Neuronal stem cell (in vitro differentiated cells): Measurements from ENCODE around the gene CDC7.
"Not testable (repeated sequence)": the region's sequence is repeated elsewhere in the genome, so short reads cannot be mapped to it uniquely, and the experiment has no call there.

Experiments used
- DNase-seq: peaks from one replicate; pipeline ENCODE4 v3.0.0-alpha.2; 2013; ENCODE audit warnings: low spot score
- H2AFZ ChIP-seq: one replicate; pipeline ENCODE4 v1.6.1; 2013; ENCODE audit warnings: mild to moderate bottlenecking, low read length, inconsistent platforms
- H2AK5ac ChIP-seq: 2 replicates; pipeline ENCODE4 v1.6.1; 2013; ENCODE audit warnings: low read depth, mild to moderate bottlenecking, inconsistent platforms, low read length, moderate library complexity, mixed read lengths
- H2BK120ac ChIP-seq: 2 replicates; pipeline ENCODE4 v1.6.1; 2013; ENCODE audit warnings: low read depth, mild to moderate bottlenecking, inconsistent platforms, low read length, moderate library complexity, mixed read lengths
- H2BK12ac ChIP-seq: one replicate; pipeline ENCODE4 v1.6.1; 2013; ENCODE audit warnings: low read length, inconsistent platforms
- H2BK15ac ChIP-seq: 2 replicates; pipeline ENCODE4 v1.6.1; 2013; ENCODE audit warnings: mild to moderate bottlenecking, low read length, inconsistent platforms, mixed read lengths
- H2BK5ac ChIP-seq: one replicate; pipeline ENCODE4 v1.6.1; 2013; ENCODE audit warnings: inconsistent platforms, mild to moderate bottlenecking, low read length, moderate library complexity
- H3K14ac ChIP-seq: one replicate; pipeline ENCODE4 v1.6.1; 2013; ENCODE audit warnings: low read length, inconsistent platforms
- H3K18ac ChIP-seq: 2 replicates; pipeline ENCODE4 v1.6.1; 2013; ENCODE audit warnings: low read length, inconsistent platforms
- H3K23ac ChIP-seq: 2 replicates; pipeline ENCODE4 v1.6.1; 2013; ENCODE audit warnings: low read depth, mild to moderate bottlenecking, mixed read lengths, low read length, inconsistent platforms; ENCODE audit not compliant: poor library complexity
- H3K27ac ChIP-seq: replicated peaks from 3 replicates; pipeline ENCODE4 v1.5.1; 2013; ENCODE audit warnings: low read length, inconsistent platforms
- H3K27me3 ChIP-seq, 3 experiments: 2 replicates each; pipeline ENCODE4 v1.6.1; 2013; ENCODE audit warnings: low read length in 3 of 3, mild to moderate bottlenecking in 2 of 3, inconsistent platforms in 1 of 3, low read depth in 1 of 3, mixed read lengths in 1 of 3, moderate library complexity in 1 of 3; ENCODE audit not compliant: control insufficient read depth in 3 of 3, insufficient read depth in 3 of 3
- H3K36me3 ChIP-seq, 2 donors: replicated peaks in 1 of 2; 2 replicates each; pipeline ENCODE4 v1.6.1; 2013; ENCODE audit warnings: low read length in 2 of 2; ENCODE audit not compliant: control insufficient read depth in 2 of 2, insufficient read depth in 2 of 2
- H3K4ac ChIP-seq: 2 replicates; pipeline ENCODE4 v1.6.1; 2013; ENCODE audit warnings: inconsistent platforms, mild to moderate bottlenecking, low read length, moderate library complexity
- H3K4me1 ChIP-seq, 2 donors: 1 replicate in 1 of 2; 2 replicates in 1 of 2; pipeline ENCODE4 v1.6.1; 2013; ENCODE audit warnings: low read length in 2 of 2, low read depth in 1 of 2; ENCODE audit not compliant: control insufficient read depth in 2 of 2, insufficient read depth in 1 of 2
- H3K4me2 ChIP-seq: one replicate; pipeline ENCODE4 v1.6.1; 2013; ENCODE audit warnings: mild to moderate bottlenecking, low read length, inconsistent platforms; ENCODE audit not compliant: insufficient read depth, poor library complexity, severe bottlenecking
- H3K4me3 ChIP-seq, 2 donors: 2 replicates each; pipeline ENCODE4 v1.5.1; 2013; ENCODE audit warnings: low read length in 2 of 2, mild to moderate bottlenecking in 2 of 2, inconsistent platforms in 1 of 2, moderate library complexity in 1 of 2
- H3K79me1 ChIP-seq: one replicate; pipeline ENCODE4 v1.6.1; 2013; ENCODE audit warnings: low read depth, mild to moderate bottlenecking, inconsistent platforms, low read length, moderate library complexity
- H3K9ac ChIP-seq: one replicate; pipeline ENCODE4 v1.6.1; 2013; ENCODE audit warnings: mild to moderate bottlenecking, low read depth, low read length, inconsistent platforms; ENCODE audit not compliant: poor library complexity
- H3K9me3 ChIP-seq, 2 donors: replicated peaks in 1 of 2; 2 replicates each; pipeline versions ENCODE3 to v1.6.1; 2013; ENCODE audit warnings: low read length in 2 of 2, mild to moderate bottlenecking in 2 of 2, inconsistent platforms in 1 of 2, low read depth in 1 of 2, mixed read lengths in 1 of 2, moderate library complexity in 1 of 2; ENCODE audit not compliant: control insufficient read depth in 2 of 2, insufficient read depth in 1 of 2
- H4K8ac ChIP-seq: one replicate; pipeline ENCODE4 v1.6.1; 2013; ENCODE audit warnings: low read depth, mild to moderate bottlenecking, inconsistent platforms, low read length, moderate library complexity
- H4K91ac ChIP-seq: one replicate; pipeline ENCODE4 v1.6.1; 2013; ENCODE audit warnings: low read length, low read depth, mild to moderate bottlenecking, inconsistent platforms; ENCODE audit not compliant: poor library complexity
- WGBS, 2 donors: extraction: QIAGEN DNeasy Blood & Tissue Kit; methylation state at CpG; one replicate each; pipeline ENCODE4 v1.1.7; 2013; ENCODE audit warnings: missing lambda C conversion rate in 2 of 2, mixed read lengths in 1 of 2; ENCODE audit not compliant: insufficient read length in 2 of 2, insufficient replicate concordance in 1 of 2; ENCODE audit errors: extremely low coverage in 2 of 2; 5-methylcytosine and 5-hydroxymethylcytosine counted together

Gene CDC7

DNA sequence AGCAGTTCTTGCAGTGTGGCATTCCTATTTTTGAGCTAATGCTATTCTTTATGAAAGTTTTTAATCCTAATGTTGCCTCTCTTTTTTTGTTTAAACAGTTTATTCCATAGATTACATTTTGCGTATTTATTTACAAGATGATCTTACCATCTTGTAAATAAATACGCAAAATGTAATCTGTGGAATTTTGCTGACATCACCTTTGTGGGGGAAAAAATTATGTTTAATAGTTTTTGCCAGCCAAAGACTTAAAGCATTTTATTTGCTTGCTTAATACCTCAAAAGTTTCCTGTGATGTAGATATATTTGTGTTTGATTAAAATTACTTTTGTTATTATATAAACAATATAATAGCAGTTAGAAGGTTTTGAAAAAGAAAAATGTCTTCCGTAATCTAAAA, 15.3 kb downstream of the CDC7 start:
- Histone ChIP-seq H4K91ac (no peak overlapping the region), H3K4me3 (no peak overlapping the region), H3K23ac (no peak overlapping the region), H3K9ac (no peak overlapping the region), H3K4ac (no peak overlapping the region), H3K18ac (no peak overlapping the region), H2BK12ac (no peak overlapping the region), H3K14ac (no peak overlapping the region), H4K8ac (no peak overlapping the region), H3K4me1 (no peaks in the 10 kb centered on the region), H2AK5ac (no peak overlapping the region), H3K27me3 (no peaks in the 10 kb centered on the region), H3K4me2 (no peak overlapping the region), H3K27ac (no peak overlapping the region), H3K9me3 (no peaks in the 10 kb centered on the region), H2BK5ac (no peak overlapping the region), H2AFZ (no peak overlapping the region), H3K79me1 (no peaks in the 10 kb centered on the region), H2BK120ac (no peak overlapping the region), H3K36me3 (peaks cover 10 to 95% of the 10 kb centered on the region in 2 donors), H2BK15ac (no peak overlapping the region)
- WGBS, 2 donors, result no CpG with 5 or more reads among the region's 3 CpGs
- DNase-seq, result no peak

DNA sequence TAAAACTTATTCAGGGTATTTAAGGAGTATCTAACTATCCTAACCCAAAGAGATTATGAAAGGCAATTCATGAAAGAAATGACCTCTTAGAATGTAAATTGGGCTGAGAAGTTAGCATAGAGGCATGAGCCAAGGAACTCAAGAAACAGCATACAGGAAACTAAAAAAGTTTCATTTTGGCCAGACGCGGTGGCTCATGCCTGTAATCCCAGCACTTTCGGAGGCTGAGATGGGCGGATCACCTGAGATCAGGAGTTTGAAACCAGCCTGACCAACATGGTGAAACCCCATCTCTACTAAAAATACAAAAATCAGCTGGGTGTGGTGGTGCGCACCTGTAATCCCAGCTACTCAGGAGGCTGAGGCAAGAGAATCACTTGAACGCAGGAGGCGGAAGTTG, 16.0 kb downstream of the CDC7 start:
- H3K27me3 ChIP-seq, H3K9me3 ChIP-seq, H3K23ac ChIP-seq, H3K18ac ChIP-seq, H2BK15ac ChIP-seq, H3K4me1 ChIP-seq, H3K4me2 ChIP-seq, H2AK5ac ChIP-seq, H2BK120ac ChIP-seq, H3K9ac ChIP-seq, H4K8ac ChIP-seq, H2BK5ac ChIP-seq, H4K91ac ChIP-seq, H2BK12ac ChIP-seq, H3K79me1 ChIP-seq, H3K4me3 ChIP-seq, H2AFZ ChIP-seq, H3K27ac ChIP-seq, H3K4ac ChIP-seq, H3K14ac ChIP-seq, DNase-seq: not testable (repeated sequence)
- H3K36me3 ChIP-seq, result peaks cover 10 to 95% of the 10 kb centered on the region in 2 donors
- WGBS, 2 donors, result no CpG with 5 or more reads among the region's 7 CpGs

DNA sequence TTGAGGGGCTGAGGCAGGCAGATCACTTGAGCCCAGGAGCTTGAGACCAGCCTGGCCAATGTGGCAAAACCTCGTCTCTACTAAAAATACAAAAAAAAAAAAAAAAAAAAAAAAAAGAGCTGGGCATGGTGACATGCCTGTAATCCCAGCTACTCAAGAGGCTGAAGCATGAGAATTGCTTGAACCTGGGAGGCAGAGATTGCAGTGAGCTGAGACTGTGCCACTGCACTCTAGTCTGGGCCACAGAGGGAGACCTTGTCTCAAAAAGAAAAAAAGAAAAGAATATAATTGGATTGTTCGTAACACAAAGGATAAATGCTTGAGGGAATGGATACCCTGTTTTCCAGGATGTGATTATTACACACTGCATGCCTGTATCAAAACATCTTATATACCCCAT, 18.5 kb downstream of the CDC7 start:
- not testable (repeated sequence) for H3K9ac ChIP-seq, H2BK5ac ChIP-seq, H3K27me3 ChIP-seq, H3K23ac ChIP-seq, DNase-seq, H3K4me2 ChIP-seq, H3K79me1 ChIP-seq, H3K18ac ChIP-seq, H2BK120ac ChIP-seq, H3K9me3 ChIP-seq, H2AFZ ChIP-seq, H2BK12ac ChIP-seq, H3K4me1 ChIP-seq, H3K27ac ChIP-seq, H4K91ac ChIP-seq, H2AK5ac ChIP-seq, H4K8ac ChIP-seq, H2BK15ac ChIP-seq, H3K4me3 ChIP-seq, H3K4ac ChIP-seq, H3K14ac ChIP-seq
- peaks cover 6 to 95% of the 10 kb centered on the region in 2 donors for H3K36me3 ChIP-seq
- no CpG with 5 or more reads among the region's 2 CpGs for WGBS, 2 donors

DNA sequence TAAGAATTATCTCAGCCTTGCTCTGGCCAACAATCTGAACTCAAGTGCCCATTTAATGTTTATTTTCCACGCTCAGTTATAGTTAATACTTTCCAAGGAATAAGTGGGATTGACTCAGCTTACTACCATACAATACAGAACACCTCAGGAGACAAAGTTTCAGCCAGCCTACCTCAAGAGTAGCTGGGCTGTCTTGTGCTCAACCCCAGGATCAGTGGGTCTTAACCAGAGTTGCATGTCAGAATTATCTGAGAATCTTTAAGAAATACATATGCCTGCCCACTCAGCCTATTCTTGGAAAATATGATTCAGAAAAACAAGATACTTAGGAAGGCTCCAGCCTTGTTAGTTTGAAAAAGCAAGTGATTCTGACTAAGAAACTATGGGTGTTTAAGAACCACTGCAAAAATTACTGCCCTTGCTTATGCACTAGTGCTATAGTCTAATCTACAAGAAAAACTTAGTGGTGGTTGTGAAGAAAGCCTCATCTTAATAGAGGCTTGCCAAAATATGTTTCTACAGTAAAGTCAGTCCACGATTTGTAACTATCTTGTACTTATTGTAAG, 20.4 kb downstream of the CDC7 start:
- no peak overlapping the region for H4K8ac ChIP-seq
- no peak overlapping the region for H3K4ac ChIP-seq
- no peak overlapping the region for H2BK5ac ChIP-seq
- H3K18ac ChIP-seq, result no peak overlapping the region
- no peaks in the 10 kb centered on the region for H3K79me1 ChIP-seq
- no peak overlapping the region for H3K27ac ChIP-seq
- no peak overlapping the region for H2AFZ ChIP-seq
- no peaks in the 10 kb centered on the region for H3K27me3 ChIP-seq
- DNase-seq, result no peak
- H3K4me3 ChIP-seq, result no peak overlapping the region
- H2BK120ac ChIP-seq, result no peak overlapping the region
- H2AK5ac ChIP-seq, result no peak overlapping the region
- H3K36me3 ChIP-seq, result peaks cover 3 to 93% of the 10 kb centered on the region in 2 donors
- no peaks in the 10 kb centered on the region for H3K9me3 ChIP-seq
- WGBS, 2 donors, result no CpG with 5 or more reads among the region's 2 CpGs
- H3K4me1 ChIP-seq, result no peaks in the 10 kb centered on the region
- H3K14ac ChIP-seq, result no peak overlapping the region
- H3K23ac ChIP-seq, result no peak overlapping the region
- H3K9ac ChIP-seq, result no peak overlapping the region
- H2BK12ac ChIP-seq, result no peak overlapping the region
- no peak overlapping the region for H2BK15ac ChIP-seq
- H3K4me2 ChIP-seq, result no peak overlapping the region
- no peak overlapping the region for H4K91ac ChIP-seq
